ENCODE data around the gene TUBA3D.
"Not testable (repeated sequence)": the region's sequence is repeated elsewhere in the genome, so short reads cannot be mapped to it uniquely, and the experiment has no call there.

TUBA3D gene

DNA sequence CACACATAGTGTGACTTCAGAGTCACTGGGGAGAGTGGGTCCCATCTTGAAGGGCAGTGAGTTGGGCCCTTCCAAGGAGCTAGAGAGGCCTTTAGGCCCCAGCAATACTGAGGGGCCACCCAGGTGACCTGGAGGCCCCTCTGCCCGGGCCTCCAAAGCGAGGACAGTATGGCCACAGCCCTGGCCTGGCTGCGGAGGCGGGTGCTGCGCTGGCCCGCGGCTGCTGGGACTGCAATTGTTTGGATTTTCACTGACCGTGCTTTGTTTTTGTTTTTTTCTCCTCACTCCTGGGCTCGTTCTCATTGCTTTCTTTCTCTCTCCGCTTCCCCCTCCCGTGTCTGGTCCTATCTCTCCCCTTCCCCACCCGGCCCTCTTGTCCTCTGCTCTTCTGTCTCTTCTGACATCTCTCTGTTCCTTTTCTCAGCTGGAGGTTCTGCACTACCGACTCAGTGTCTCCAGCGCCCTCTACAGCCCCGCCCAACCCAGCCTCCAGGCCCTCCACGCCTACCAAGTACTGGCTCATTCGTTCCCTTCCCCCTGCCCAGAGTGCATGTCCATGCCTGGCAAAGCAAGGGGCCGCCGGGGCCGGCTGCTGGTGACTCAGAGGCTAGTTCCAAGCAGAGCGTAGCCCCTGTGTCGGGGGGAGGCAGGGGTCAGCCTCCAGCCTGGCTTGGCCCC, 35.5 kb downstream of the TUBA3D start:
- H3K27ac ChIP-seq; DNase-seq (ENCODE audit: low read depth, low spot score): not testable (repeated sequence)

DNA sequence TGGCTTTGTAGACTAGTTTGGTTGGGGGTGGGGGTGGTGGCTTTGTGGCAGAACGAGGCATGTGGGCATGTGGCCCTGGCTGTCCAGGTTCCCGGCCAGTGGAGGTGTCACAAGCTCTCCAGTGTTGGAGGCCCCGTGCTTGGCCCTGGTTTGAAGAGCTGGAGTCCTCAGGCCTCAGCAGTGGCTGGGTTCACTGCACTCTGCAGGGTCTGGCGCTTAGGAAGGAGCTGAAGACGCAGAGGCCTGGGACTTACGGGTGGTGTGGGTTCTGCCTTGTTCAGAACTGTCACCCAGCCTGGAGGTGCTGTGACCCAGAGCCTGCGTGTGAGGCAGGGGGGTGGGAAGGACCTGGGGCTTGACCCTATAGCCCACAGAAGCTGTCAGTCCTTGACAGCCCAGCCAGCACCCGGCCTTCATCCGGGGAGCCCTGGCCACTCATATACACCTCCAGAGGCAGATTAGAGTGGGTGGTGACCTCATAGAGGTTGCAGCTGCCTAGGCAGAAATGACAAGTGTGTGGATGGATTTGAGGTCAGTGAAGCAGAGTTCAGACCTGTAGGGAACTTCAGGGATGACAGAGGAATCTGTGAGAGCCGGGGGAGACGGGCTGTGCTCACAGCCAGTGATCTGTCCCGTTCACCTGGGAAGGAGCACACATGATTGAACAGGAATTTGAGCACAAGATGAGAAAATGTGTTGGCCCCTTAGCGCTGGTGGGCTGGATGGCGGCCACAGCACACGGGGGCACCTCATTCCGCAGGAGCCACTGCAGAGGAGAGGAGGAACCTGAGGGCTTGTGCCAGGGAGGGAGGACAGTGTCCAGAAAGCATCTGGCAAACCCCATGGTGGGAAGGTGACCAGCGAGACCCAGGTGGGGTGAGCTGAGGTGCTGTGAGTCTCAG, 36.3 kb downstream of the TUBA3D start:
- not testable (repeated sequence) for DNase-seq (ENCODE audit: low read depth, low spot score); H3K27ac ChIP-seq

DNA sequence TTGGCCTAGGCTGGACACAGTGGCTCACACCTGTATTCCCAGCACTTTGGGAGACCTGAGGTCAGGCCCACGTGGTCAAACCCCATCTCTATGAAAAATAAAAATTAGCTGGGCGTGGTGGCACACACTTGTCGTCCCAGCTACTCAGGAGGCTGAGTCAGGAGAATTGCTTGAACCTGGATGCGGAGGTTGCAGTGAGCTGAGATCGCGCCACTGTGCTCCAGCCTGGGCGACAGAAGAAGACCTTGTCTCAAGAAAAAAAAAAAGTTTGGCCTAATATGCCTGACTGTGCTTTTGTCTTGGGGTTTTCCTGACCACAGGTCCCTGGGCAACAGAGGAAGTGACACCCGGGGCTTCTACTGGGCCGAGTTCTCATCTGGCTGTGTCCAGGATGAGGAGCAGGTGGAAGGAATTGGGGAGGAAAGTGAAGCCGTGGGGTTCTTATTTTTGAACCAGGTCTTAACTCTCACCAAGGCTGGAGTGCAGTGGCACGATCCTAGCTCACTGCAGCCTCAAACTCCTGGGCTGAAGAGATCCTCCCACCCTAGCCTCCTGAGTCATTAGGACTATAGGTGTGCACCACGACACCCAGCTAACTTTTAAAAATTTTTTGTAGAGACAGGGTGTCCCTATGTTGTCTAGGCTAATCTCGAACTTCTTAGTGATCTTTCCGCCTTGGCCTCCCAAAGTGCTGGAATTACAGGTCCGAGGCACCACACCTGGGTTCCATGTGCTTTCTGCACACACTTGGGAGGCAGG, 38.7 kb downstream of the TUBA3D start:
- not testable (repeated sequence) for DNase-seq (ENCODE audit: low read depth, low spot score); H3K27ac ChIP-seq

DNA sequence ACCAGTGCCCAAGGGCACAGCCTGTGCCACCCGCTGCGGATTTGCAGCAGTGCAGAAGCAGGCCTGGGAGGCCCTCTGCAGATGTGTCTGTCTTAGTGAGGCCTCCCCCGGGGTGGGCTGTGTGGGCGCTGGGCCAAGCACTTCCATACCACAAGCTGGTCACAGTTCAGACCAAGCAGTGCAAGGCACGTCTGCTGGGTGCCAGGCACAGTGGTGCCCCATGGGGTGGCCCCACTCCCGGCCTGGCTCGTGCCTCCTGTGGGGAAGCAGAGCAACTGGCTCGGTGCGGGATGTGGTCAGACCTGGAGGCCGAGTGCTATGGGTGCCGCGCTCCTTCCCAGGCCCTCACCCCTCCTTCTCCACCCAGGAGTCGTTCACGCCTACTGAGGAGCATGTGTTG, 39.3 kb downstream of the TUBA3D start:
- not testable (repeated sequence) for DNase-seq (ENCODE audit: low read depth, low spot score); H3K27ac ChIP-seq

GRCh38 chr2:131516011-131516410, 40.1 kb downstream of the TUBA3D start:
- DNase-seq (ENCODE audit: low read depth, low spot score): no peak
- H3K27ac ChIP-seq: no peak overlapping the region

DNA sequence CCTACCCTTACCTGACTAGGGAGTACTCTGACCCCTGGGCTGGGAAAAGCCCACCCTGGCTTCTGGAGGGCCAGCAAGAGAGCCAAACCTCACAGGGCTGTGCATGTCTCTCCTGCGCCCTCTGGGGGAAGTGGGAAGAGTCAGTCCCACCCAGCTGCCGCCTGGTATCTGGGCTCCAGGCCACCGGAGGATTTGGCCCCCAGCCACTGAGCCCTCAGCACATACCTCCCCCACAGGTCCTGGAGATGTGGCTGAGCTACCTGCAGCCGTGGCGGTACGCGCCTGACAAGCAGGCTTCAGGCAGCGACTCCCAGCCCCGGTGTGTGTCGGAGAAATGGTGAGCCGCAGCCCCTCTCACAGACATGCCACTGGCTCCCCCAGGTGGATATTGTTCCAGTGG, 40.7 kb downstream of the TUBA3D start:
- H3K27ac ChIP-seq; DNase-seq (ENCODE audit: low read depth, low spot score): not testable (repeated sequence)

DNA sequence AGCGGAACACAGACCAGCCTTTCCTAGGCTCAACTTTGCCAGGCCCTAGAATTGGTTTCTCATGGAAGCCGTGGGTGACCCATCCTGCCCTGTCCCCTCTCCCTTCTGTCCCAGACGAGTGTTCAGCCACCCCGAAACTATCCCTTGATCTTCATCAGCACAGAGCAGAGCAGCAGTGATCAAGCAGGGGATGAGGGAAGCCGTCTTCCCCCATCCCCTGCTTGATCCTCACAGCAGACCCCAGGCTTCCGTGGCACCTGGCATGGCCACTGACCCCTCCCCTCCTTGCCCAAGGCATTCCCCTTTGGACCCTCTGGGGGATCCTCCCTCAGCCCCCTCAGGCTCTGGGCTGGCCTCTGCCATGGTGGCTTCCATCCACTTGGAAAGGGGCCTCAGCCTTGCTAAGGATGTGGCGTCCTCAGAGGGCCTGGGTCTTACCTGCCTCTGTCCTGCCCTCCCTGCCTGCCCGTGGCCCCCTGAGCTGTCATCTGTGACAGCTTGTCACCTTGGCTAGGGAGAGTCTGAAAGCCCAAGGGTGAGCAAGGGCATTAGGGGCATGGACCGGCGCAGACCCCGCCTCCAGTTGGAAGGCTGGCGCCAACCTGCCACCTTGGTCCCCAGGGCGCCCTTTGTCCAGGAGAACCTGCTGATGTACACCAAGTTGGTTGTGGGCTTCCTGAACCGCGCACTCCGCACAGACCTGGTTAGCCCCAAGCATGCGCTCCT, 41.4 kb downstream of the TUBA3D start:
- H3K27ac ChIP-seq: no peak overlapping the region
- no peak for DNase-seq (ENCODE audit: low read depth, low spot score)

GRCh38 chr2:131517856-131518255, 41.9 kb downstream of the TUBA3D start:
- H3K27ac ChIP-seq; DNase-seq (ENCODE audit: low read depth, low spot score): not testable (repeated sequence)

DNA sequence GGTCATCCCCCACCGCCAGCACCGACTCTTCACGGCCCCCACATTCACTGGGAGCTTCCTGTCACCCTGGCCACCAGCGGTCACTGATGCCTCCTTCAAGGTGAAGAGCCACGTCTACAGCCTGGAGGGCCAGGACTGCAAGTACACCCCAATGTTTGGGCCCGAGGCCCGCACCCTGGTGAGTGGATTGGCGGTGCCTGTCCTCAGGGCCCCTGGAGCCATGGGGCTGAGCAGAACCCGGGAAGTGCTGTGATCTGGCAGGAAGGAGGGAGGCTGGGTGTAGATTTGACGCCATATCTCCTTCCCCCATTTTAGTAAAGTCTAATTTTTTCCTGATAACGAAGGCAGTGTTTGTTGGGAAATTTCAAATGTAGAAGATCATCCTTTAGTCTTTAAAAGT, 42.6 kb downstream of the TUBA3D start:
- not testable (repeated sequence) for H3K27ac ChIP-seq; DNase-seq (ENCODE audit: low read depth, low spot score)

- H3K27ac ChIP-seq: no peak overlapping the region
- no peak for DNase-seq (ENCODE audit: low read depth, low spot score)
Observed at GRCh38 chr2:131519466-131519865, 43.5 kb downstream of the TUBA3D start.

- DNase-seq (ENCODE audit: low read depth, low spot score); H3K27ac ChIP-seq: not testable (repeated sequence)
Observed at GRCh38 chr2:131519871-131520470, 44.1 kb downstream of the TUBA3D start.

GRCh38 chr2:131520526-131520925, 44.6 kb downstream of the TUBA3D start:
- no peak overlapping the region for H3K27ac ChIP-seq
- DNase-seq (ENCODE audit: low read depth, low spot score): no peak

DNA sequence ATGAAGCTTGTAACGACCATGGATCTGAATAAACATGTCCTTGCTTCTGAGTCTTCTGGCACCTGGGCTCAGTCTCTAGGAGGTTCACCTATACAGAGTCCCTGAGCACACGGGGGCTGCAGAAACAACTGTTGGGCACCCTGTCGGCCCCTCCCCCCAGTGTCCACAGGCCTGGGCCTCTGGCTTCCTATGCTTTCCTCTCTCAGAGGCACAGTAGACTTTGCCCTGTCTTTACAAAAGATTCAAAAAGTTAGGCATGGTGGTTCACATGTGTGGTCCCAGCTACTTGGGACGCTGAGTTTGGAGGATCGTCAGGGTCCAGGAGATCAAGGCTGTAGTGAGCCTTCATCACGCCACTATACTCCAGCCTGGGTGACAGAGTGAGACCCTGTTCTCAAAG, 45.6 kb downstream of the TUBA3D start:
- DNase-seq (ENCODE audit: low read depth, low spot score): not testable (repeated sequence)

GRCh38 chr2:131521961-131522781, 46.3 kb downstream of the TUBA3D start:
- DNase-seq (ENCODE audit: low read depth, low spot score): no peak
- H3K27ac ChIP-seq: no peak overlapping the region

More for the DNA sequence above, 45.6 kb downstream of the TUBA3D start:
- H3K27ac ChIP-seq: not testable (repeated sequence)

DNA sequence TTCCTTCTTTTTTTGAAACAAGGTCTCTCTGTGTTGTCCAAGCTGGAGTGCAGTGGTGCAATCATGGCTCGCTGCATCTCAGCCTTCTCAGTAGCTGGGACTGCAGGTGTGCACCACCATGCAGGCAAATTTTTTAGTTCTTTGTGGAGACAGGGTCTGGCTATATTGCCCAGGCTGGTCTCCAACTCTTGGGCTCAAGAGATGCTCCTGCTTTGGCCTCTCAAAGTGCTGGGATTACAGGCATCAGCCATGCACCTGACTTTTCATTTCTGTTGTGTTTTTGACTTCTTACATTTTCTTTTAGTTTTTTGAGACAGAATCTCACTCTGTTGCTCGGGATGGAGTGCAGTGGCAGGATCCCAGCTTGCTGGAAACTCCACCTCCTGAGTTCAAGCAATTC, 49.3 kb downstream of the TUBA3D start:
- H3K27ac ChIP-seq; DNase-seq (ENCODE audit: low read depth, low spot score): not testable (repeated sequence)

GRCh38 chr2:131527131-131528001, 51.4 kb downstream of the TUBA3D start, which contains the start of gene CCDC74A:
CCDC74A (plus strand) TSS chr2:131527888; CDS start chr2:131527971, 83 bp downstream.
- DNase-seq (ENCODE audit: low read depth, low spot score); H3K27ac ChIP-seq: not testable (repeated sequence)

DNA sequence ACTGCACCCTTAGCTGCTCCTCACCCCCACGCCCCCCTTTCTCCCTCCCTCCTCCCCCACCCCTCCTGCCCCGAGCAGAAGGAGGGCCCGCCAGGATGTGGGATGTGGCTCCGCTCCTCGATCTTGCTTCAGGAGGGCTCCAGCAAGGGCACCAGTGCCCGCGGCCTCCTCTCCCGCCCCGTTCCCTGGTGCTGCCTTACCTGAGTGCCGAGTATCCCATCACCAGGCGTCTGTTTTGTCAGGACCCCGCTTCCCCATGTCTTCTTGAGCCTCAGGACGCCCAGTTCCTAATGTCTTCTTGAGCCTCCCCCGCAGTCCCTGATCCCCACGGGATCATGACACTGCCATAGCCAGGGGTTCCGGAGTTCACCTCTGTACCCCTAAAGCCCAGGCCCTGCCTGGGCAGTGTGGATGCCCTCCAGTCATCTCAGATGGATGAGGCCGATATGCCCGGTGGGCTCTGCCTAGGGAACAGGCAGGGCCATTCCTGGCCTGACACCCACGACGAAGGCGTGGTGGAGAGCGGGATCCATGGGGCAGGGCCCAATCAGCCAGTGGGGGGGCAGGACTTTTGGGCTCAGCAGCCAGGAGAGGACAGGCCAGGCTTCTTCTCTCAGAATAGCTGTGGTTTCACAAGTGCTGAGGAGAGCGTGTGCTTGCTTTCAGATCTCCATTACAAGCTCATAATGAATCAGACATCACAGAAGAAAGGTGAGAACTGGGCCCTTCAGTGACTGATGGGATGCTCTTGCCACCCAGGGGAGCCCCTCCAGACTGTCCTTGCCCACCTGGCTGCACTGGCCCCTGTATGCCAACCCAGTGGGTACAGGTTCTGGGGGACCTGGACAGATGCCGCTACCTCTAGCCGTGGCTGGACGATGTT, 53.3 kb downstream of the TUBA3D start:
- not testable (repeated sequence) for DNase-seq (ENCODE audit: low read depth, low spot score); H3K27ac ChIP-seq
